Loucy (cell line): ENCODE results near the gene OR10K2.

Source experiments
- EZH2phosphoT487 ChIP-seq: fragments of 200-600 bp; IDR thresholded peaks from 2 replicates; pipeline ENCODE4 v1.6.1; 2018; ENCODE audit warnings: antibody characterized with exemption, mild to moderate bottlenecking, moderate library complexity, borderline replicate concordance
- TF ChIP-seq, protein P1 (sequence below): fragments of 200-600 bp; sonication (generic); conservative IDR thresholded peaks from 2 replicates; pipeline ENCODE4 v1.5.1; 2014; ENCODE audit warnings: mild to moderate bottlenecking, antibody characterized with exemption, low read length

DNA sequence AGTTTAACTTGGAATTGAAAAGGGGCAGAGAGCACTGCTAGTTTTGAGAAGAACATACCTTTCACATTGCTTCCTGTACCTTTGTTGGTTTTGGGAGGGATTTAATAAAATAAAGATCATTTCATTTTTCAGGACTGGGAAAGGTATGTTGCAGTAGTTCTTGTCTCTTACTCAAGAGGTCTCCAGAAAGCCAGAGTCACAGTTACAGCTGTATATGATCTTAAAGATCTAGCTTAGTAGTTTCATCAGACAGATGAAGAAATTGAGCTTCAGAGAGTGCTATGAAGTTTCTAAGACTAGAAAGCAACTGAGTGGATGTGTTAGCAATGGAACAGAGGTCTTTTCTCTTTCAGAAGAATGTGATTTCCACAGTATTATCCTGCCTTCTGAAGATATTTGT lies 1.0 kb downstream of the OR10K2 start:
- TF ChIP-seq, protein P1, sequence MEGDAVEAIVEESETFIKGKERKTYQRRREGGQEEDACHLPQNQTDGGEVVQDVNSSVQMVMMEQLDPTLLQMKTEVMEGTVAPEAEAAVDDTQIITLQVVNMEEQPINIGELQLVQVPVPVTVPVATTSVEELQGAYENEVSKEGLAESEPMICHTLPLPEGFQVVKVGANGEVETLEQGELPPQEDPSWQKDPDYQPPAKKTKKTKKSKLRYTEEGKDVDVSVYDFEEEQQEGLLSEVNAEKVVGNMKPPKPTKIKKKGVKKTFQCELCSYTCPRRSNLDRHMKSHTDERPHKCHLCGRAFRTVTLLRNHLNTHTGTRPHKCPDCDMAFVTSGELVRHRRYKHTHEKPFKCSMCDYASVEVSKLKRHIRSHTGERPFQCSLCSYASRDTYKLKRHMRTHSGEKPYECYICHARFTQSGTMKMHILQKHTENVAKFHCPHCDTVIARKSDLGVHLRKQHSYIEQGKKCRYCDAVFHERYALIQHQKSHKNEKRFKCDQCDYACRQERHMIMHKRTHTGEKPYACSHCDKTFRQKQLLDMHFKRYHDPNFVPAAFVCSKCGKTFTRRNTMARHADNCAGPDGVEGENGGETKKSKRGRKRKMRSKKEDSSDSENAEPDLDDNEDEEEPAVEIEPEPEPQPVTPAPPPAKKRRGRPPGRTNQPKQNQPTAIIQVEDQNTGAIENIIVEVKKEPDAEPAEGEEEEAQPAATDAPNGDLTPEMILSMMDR, result no peak
- TF ChIP-seq EZH2phosphoT487, result no peak
